ENCODE results near the gene HDAC9. TPM values are rescaled to one million over a fixed set of nuclear protein-coding genes. Genes with fewer than 3 reads are reported as not detected.

HDAC9 gene
- polyA plus RNA-seq, 3 donors = 41.7 to 51.2 (median 44.2) TPM

- H3K9me3 Mint-ChIP-seq = peaks cover 0 to 2% (median 0%) of the 10 kb centered on the region in 7 donors
- no peak for DNase-seq
- WGBS (ENCODE audit: insufficient coverage) = 100% methylated on average over 4 of the region's 6 CpGs
- no peak overlapping the region for H3K27ac Mint-ChIP-seq
- intact Hi-C loops (cut with micrococcal nuclease) = no loop called here
- Histone ChIP-seq H3K9ac (ENCODE audit: insufficient read depth, low read length, poor library complexity, severe bottlenecking) (no peak overlapping the region), H3K27me3 (ENCODE audit: control insufficient read depth in 2 of 2, insufficient read depth in 2 of 2, low read length in 2 of 2) (no peaks in the 10 kb centered on the region), H3K4me2 (replicated peaks; ENCODE audit: extremely low read depth, low read length, poor library complexity, severe bottlenecking) (no peak overlapping the region), H3K27ac (ENCODE audit: low read depth in 1 of 2, low read length in 2 of 2) (no peak overlapping the region), H2AFZ (ENCODE audit: insufficient read depth, low read depth, low read length, poor library complexity, severe bottlenecking) (no peak overlapping the region), H3K79me2 (ENCODE audit: insufficient read depth, low read length) (no peaks in the 10 kb centered on the region), H3K4me3 (replicated peaks in 1 of 3; ENCODE audit: low read depth in 2 of 3, low read length in 3 of 3) (no peak overlapping the region), H3K9me3 (replicated peaks in 1 of 2; ENCODE audit: control insufficient read depth in 1 of 2, insufficient read depth in 1 of 2, low read length in 2 of 2) (no peaks in the 10 kb centered on the region), H3K4me1 (ENCODE audit: control insufficient read depth in 1 of 2, insufficient read depth in 2 of 2, low read length in 2 of 2) (no peaks in the 10 kb centered on the region), H3K36me3 (replicated peaks in 1 of 2; ENCODE audit: control insufficient read depth in 1 of 2, insufficient read depth in 2 of 2, low read length in 2 of 2) (no peaks in the 10 kb centered on the region), H4K20me1 (ENCODE audit: insufficient read depth, low read length) (no peaks in the 10 kb centered on the region)
- H3K4me3 Mint-ChIP-seq = no peak overlapping the region
- H3K36me3 Mint-ChIP-seq = peaks cover 0 to 6% of the 10 kb centered on the region in 2 donors
- H3K4me1 Mint-ChIP-seq = peaks cover under 1% of the 10 kb centered on the region
- TF ChIP-seq, protein P1, sequence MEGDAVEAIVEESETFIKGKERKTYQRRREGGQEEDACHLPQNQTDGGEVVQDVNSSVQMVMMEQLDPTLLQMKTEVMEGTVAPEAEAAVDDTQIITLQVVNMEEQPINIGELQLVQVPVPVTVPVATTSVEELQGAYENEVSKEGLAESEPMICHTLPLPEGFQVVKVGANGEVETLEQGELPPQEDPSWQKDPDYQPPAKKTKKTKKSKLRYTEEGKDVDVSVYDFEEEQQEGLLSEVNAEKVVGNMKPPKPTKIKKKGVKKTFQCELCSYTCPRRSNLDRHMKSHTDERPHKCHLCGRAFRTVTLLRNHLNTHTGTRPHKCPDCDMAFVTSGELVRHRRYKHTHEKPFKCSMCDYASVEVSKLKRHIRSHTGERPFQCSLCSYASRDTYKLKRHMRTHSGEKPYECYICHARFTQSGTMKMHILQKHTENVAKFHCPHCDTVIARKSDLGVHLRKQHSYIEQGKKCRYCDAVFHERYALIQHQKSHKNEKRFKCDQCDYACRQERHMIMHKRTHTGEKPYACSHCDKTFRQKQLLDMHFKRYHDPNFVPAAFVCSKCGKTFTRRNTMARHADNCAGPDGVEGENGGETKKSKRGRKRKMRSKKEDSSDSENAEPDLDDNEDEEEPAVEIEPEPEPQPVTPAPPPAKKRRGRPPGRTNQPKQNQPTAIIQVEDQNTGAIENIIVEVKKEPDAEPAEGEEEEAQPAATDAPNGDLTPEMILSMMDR (IDR thresholded peaks at IDR 0.05) = no peak
- no peaks in the 10 kb centered on the region for H3K27me3 Mint-ChIP-seq (ENCODE audit: low read depth in 3 of 3)
Observed at GRCh38 chr7:18698258-18698734, 202.7 kb downstream of the HDAC9 start.

GRCh38 chr7:18700147-18700546, 204.6 kb downstream of the HDAC9 start:
- peaks cover 2 to 6% of the 10 kb centered on the region in 2 donors for H3K36me3 Mint-ChIP-seq
- H3K9me3 ChIP-seq (replicated peaks in 1 of 2; ENCODE audit: control insufficient read depth in 1 of 2, insufficient read depth in 1 of 2, low read length in 2 of 2) = no peaks in the 10 kb centered on the region
- H2AFZ ChIP-seq (ENCODE audit: insufficient read depth, low read depth, low read length, poor library complexity, severe bottlenecking) = no peak overlapping the region
- no peaks in the 10 kb centered on the region for H3K27me3 ChIP-seq (ENCODE audit: control insufficient read depth in 2 of 2, insufficient read depth in 2 of 2, low read length in 2 of 2)
- H3K27ac Mint-ChIP-seq = no peak overlapping the region
- WGBS (ENCODE audit: insufficient coverage) = no CpG with 5 or more reads among the region's 7 CpGs
- no peak overlapping the region for H3K27ac ChIP-seq (ENCODE audit: low read depth in 1 of 2, low read length in 2 of 2)
- no peaks in the 10 kb centered on the region for H3K4me1 Mint-ChIP-seq
- no peak overlapping the region for H3K4me3 Mint-ChIP-seq
- H3K36me3 ChIP-seq (replicated peaks in 1 of 2; ENCODE audit: control insufficient read depth in 1 of 2, insufficient read depth in 2 of 2, low read length in 2 of 2) = no peaks in the 10 kb centered on the region
- H3K9ac ChIP-seq (ENCODE audit: insufficient read depth, low read length, poor library complexity, severe bottlenecking) = no peak overlapping the region
- H4K20me1 ChIP-seq (ENCODE audit: insufficient read depth, low read length) = no peaks in the 10 kb centered on the region
- intact Hi-C loops (cut with micrococcal nuclease) = no loop called here
- H3K4me3 ChIP-seq (replicated peaks in 1 of 3; ENCODE audit: low read depth in 2 of 3, low read length in 3 of 3) = no peak overlapping the region
- no peak for DNase-seq
- H3K9me3 Mint-ChIP-seq = peaks cover 0 to 2% (median 0%) of the 10 kb centered on the region in 7 donors
- H3K4me2 ChIP-seq (replicated peaks; ENCODE audit: extremely low read depth, low read length, poor library complexity, severe bottlenecking) = no peak overlapping the region
- no peaks in the 10 kb centered on the region for H3K4me1 ChIP-seq (ENCODE audit: control insufficient read depth in 1 of 2, insufficient read depth in 2 of 2, low read length in 2 of 2)
- H3K79me2 ChIP-seq (ENCODE audit: insufficient read depth, low read length) = no peaks in the 10 kb centered on the region
- peaks cover 0 to 2% (median 0%) of the 10 kb centered on the region in 3 donors for H3K27me3 Mint-ChIP-seq (ENCODE audit: low read depth in 3 of 3)
- TF ChIP-seq, protein P1 (IDR thresholded peaks at IDR 0.05) = peak; percentile 12
